Smooth muscle cell (in vitro differentiated cells): ENCODE results near the gene SLA2. TPM values are rescaled to one million over a fixed set of nuclear protein-coding genes. Genes with fewer than 3 reads are reported as not detected.

Experiments used
- polyA plus RNA-seq: library from polyadenylated mRNA; unstranded; fragments of >200 nt; fragmentation: Nextera tagmentation; extraction: Ambion mirVana; gene quantifications from 2 replicates; pipeline ENCODE4 v1.2.1, GENCODE V29; 2016
- small RNA-seq: library from RNA; depleted of rRNA; stranded (forward); fragments of <200 nt; gene quantifications from one replicate; pipeline ENCODE3, GENCODE V24; 2014
- total RNA-seq: library from RNA; depleted of rRNA; stranded (reverse); fragments of >200 nt; gene quantifications from 2 replicates; pipeline ENCODE4 v1.2.3, GENCODE V29; 2014

Gene SLA2
- total and polyA plus RNA-seq, 2 experiments from 2014 or later, result not detected

Small RNA genes lying within 50 kb of the gene (small RNA-seq; reads per million reads assigned to genes)
- gene RF00019, result not detected

Other genes starting within 250 kb of the SLA2 start
- gene MYL9, start 104.7 kb downstream of the SLA2 start, total RNA-seq, result 185 and 198 TPM in 2 replicates
- 993 and 1,109 TPM in 2 replicates for gene MYL9, start 104.7 kb downstream of the SLA2 start, polyA plus RNA-seq
- gene TGIF2, start 72.6 kb downstream of the SLA2 start, total RNA-seq, result 14.5 and 20.3 TPM in 2 replicates
- gene TGIF2, start 72.6 kb downstream of the SLA2 start, polyA plus RNA-seq, result 18.1 and 21.5 TPM in 2 replicates
- gene RAB5IF, start 40.4 kb downstream of the SLA2 start, total RNA-seq, result 60.5 and 66.8 TPM in 2 replicates
- gene RAB5IF, start 40.4 kb downstream of the SLA2 start, polyA plus RNA-seq, result 108 and 139 TPM in 2 replicates
- gene NDRG3, start 99.9 kb upstream of the SLA2 start, total RNA-seq, result 14.6 and 16.3 TPM in 2 replicates
- 13.4 and 18.7 TPM in 2 replicates for gene NDRG3, start 99.9 kb upstream of the SLA2 start, polyA plus RNA-seq
- gene DSN1, start 127.6 kb upstream of the SLA2 start, total RNA-seq, result 17.0 and 23.0 TPM in 2 replicates
- gene DSN1, start 127.6 kb upstream of the SLA2 start, polyA plus RNA-seq, result 15.1 and 17.4 TPM in 2 replicates
- gene TLDC2, start 229.9 kb upstream of the SLA2 start, total RNA-seq, result not detected in 2 replicates
- not detected in 2 replicates for gene TLDC2, start 229.9 kb upstream of the SLA2 start, polyA plus RNA-seq